ENCODE results near the gene MRPS2.

MRPS2 gene

DNA sequence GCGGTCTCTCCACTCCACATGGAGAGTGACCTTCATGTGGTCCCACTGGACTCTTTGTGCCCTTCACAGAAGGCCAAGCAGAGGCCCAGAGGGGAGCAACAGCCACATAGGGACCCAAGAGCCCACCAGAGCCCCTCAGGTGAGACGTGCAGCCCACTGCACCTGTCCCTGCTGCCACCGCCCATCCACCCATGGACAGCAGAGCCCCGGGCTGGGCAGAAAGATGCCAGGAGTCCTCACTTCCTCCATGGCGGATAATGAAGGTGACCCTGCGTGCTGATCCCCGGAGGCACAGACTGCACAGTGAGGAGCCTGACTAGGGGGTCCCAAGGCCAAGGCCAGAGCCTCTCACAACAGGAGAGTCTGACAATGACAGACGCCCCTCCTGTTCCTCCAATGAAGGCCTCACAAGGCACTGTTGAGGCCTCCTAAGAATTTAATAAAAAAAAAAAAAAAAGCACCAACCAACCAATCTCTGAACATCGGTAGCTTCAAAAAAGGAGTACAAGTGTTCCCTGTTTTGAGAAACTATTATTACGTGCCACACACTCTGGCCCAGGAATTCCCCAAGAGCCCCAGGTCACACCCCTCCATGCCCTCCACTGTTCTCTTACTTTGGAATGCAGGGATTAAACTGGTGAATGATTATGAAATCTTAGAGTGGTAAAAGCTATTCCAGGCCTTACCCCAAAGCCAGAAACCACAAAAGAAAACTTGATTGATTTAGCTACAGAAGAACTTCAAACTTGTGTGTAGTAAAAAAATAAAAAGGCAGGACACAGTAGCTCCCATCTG lies 23.7 kb upstream of the MRPS2 start:
- no peak for TF ChIP-seq ZFX (IDR thresholded peaks at IDR 0.05; ENCODE audit: borderline replicate concordance)
- TF ChIP-seq, protein P1, sequence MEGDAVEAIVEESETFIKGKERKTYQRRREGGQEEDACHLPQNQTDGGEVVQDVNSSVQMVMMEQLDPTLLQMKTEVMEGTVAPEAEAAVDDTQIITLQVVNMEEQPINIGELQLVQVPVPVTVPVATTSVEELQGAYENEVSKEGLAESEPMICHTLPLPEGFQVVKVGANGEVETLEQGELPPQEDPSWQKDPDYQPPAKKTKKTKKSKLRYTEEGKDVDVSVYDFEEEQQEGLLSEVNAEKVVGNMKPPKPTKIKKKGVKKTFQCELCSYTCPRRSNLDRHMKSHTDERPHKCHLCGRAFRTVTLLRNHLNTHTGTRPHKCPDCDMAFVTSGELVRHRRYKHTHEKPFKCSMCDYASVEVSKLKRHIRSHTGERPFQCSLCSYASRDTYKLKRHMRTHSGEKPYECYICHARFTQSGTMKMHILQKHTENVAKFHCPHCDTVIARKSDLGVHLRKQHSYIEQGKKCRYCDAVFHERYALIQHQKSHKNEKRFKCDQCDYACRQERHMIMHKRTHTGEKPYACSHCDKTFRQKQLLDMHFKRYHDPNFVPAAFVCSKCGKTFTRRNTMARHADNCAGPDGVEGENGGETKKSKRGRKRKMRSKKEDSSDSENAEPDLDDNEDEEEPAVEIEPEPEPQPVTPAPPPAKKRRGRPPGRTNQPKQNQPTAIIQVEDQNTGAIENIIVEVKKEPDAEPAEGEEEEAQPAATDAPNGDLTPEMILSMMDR (IDR thresholded peaks at IDR 0.05): no peak
- H3K27ac ChIP-seq: no peak overlapping the region

DNA sequence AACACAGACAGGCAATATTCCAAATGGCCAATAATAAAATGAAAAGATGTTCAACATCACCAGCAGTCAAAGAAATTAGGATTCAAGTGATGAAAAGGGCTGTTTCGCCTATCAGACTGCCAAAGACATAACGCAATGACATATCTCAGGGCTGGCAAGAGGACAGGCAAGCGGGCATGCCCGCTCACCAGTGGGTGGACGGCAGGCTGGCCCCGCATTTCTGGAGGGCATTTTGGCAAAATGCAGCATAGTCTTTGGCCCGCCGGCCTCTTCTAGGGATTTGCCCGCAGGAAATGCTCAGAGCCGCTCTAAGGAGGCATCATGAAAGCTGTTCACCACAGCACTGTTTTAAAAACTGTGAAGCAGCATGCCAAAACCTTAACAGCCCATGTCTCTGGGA lies 22.3 kb upstream of the MRPS2 start:
- TF ChIP-seq, protein P1 (IDR thresholded peaks at IDR 0.05): no peak
- no peak for TF ChIP-seq ZFX (IDR thresholded peaks at IDR 0.05; ENCODE audit: borderline replicate concordance)
- peak overlapping the region; percentile 64; the same call in 1 of the 2 replicates for H3K27ac ChIP-seq

DNA sequence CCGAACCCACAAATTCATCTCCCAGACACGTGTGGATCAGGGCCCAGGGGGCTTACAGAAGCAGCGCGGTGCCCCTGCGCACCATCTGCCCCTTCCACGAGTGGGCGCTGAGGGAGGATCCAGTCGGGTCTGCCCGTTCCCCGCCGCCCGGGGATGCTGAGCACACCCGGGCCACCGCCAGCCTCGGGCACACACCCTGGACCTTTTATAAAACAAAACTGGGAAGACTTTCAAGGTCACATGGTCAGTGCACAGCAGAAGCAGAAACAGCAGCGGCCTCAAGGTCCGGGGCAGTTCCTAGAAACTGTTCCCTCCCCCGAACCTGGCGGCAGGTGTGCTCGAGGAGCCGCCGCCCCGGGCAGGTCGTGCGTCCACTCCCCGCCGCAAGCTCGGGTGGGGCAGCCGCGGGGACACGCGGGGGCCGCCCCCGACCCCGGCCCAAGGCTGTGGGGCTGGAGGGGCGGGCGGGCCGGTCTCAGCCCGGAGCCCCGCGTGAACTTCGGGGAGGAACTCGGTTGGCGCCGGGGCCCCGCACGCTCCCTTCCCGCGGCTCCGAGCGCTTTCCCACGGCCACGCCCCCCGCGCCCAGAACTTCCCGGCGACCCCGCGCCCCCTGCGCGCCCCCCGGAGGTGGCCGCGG lies 21.5 kb upstream of the MRPS2 start:
- peak overlapping the region; percentile 64 for H3K27ac ChIP-seq
- TF ChIP-seq, protein P1 (IDR thresholded peaks at IDR 0.05): peak; percentile 27; the same call in 1 of the 2 replicates
- TF ChIP-seq ZFX (IDR thresholded peaks at IDR 0.05; ENCODE audit: borderline replicate concordance): no peak

DNA sequence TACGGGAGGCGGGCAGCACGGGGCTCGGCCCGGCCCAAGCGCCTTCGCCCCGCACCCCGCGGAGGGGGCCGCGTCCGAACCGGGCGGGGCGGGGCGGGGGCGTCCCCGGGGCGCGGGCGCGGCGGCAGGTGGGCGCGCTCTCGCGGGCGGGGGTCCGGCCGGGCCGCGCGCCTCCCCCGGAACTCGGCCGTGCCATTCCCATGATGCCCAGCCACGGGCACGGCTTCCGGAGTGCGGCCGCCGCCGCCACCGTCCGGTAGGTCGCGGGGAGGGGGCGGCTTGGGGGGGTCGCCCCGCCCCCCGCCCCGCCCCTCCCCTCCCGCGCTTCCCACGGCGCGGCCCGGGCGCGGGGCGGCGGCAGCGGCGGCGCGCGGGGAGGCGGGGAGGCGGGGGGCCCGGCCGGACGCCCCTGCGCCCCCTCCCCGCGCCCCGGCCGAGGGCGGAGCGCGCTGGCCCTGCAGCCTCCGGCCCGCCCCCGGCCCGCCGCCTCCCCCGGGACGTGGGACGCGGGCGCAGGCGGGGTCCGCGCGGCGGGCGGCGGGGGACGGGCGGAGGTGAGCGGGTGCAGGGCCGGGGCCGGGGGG lies 20.9 kb upstream of the MRPS2 start, which contains the start of gene PPP1R26:
Gene PPP1R26 (plus strand): TSS at position 314 of the 584 bp plus-strand sequence. CDS start 4,729 bp downstream, outside the sequence.
- TF ChIP-seq ZFX (IDR thresholded peaks at IDR 0.05; ENCODE audit: borderline replicate concordance): no peak
- TF ChIP-seq, protein P1 (IDR thresholded peaks at IDR 0.05): no peak
- H3K27ac ChIP-seq: peak within 1 kb of the TSS; percentile 64

DNA sequence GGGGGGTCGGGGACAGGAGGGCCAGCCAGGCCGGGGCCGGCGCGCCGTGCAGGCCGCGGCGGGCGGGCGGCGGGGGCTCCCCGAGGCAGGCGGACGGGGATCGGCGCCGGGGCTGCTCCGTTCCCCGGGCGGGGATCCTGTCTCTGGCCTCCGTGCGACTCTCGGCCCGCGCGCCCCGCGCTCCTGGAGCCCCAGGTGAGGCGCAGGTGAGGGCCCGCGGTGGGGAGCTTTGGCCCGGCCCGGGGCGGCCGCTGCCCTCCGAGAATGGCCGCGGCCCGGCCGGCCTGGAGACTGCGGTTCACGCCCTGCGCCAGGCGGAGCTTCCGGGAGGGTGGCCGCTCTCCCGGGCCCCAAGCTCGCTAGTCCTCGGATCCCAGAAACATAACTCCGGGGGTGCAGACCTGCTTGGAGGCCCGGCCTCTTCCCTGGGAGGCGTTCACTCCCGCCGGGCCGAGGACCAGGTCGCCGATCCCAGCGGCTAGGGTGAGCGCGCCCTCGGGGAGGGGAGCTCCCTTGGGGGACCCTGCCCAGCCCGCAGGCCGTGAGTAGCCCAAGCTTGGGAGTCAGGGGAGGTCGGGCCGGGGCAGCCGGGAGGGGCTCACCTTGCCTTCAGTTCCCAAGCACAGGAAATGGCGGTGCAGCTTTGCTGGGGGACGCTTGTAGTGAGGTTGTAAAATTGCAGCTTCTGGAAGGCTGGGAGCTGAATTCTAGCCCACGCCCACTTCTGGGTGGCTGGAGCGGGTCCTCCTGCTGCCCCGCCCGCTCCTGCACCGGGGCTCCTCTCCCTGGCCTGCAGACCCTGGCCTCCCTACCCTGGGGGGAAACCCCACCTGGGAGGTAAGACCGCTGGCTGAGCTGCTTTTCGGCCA lies 20.2 kb upstream of the MRPS2 start:
- no peak for TF ChIP-seq ZFX (IDR thresholded peaks at IDR 0.05; ENCODE audit: borderline replicate concordance)
- TF ChIP-seq, protein P1 (IDR thresholded peaks at IDR 0.05): no peak
- H3K27ac ChIP-seq: peak overlapping the region; percentile 64

DNA sequence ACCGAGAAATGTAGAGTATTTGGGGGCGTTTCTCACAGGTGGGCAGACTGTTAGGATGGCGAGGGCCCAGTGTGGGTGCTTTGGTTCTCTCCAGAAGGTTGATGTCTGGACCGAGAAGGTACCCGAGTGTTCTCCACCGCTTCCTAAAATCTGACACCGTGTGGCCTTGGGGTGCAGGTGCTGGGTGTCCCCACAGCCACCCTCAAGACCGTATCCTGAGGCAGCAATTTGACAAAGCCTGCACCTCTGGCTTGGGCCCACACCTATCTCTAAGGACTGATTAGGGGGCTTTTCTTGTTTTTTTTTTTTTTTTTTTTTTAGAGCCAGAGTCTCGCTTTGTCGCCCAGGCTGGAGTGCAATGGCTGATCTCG lies 19.6 kb upstream of the MRPS2 start:
- no peak overlapping the region for H3K27ac ChIP-seq
- TF ChIP-seq, protein P1 (IDR thresholded peaks at IDR 0.05): no peak
- no peak for TF ChIP-seq ZFX (IDR thresholded peaks at IDR 0.05; ENCODE audit: borderline replicate concordance)
